ENCODE measurements around the gene HIVEP3.

The HIVEP3 gene

GRCh38 chr1:41533016-41533730 is 385.5 kb downstream of the HIVEP3 start:
- DNase-seq (ENCODE audit: low spot score), result no peak

DNA sequence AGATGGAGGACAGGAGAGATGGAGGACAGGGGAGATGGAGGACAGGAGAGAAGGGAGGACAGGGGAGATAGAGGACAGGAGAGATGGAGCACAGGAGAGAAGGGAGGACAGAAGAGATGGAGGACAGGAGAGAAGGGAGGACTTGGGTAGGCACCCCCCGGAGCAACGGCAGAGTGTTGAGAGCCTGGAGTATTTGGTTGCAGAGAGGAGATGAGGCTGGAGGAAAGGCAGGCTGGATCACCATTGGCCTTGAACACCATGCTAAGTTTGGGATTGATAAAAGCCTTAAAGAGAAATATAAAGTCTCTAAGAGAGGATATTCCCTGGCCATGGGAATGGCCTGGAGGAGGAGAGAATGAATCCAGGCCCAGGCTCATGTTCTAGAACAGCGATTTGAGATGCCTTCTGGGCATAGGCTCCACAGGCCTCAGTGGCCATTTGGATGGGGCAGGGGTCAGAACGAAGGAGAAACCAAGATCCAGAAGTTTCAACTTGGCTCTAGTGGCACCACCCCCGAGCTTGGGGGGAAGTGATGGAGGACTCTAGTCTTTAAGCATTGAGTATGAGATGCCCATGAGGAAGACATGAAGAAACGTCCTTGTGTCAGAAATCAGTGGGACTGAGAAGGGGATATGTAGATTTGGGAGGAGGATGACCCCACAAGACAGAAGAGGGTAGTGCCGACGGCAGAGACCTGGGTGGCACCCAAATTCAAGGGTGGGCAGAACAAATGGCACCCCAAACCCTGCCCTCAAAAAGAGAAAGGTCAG is 386.3 kb downstream of the HIVEP3 start:
- no peak for DNase-seq (ENCODE audit: low spot score)

- no peak for DNase-seq (ENCODE audit: low spot score)
Observed at GRCh38 chr1:41530411-41530810, 388.3 kb downstream of the HIVEP3 start.

DNA sequence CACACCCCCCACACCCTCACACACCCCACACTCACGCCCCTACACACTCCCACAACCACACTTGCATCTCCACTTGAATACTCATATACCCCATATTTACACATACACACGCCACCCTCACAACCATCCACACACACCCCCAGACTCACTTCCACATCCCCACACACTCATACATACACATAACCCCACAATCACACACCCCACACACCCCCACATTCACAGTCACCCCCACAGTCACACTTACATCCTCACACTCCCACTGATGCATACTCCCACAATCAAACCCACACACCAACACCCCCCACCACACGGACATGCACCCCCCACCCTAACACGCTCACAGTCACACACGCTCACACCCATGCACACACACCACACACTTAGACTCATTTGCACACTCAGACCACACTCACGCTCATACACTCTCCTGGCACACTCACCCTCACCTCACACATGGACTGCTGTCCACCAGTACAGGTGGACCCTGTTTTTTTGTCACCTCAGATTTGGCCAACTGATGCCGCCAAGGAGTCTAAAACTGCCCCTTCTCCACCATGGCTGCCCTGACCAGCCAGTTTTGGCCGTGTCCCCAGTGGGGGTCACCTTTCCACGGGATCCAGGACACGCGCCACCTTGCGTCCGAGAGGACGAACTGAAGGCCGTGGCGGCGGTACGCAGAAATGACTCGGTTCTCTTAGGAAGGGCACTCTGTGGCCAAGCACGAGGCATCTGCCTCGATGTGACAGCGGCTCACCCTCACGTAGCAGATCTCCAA is 388.9 kb downstream of the HIVEP3 start:
- DNase-seq (ENCODE audit: low spot score), result no peak

- no peak for DNase-seq (ENCODE audit: low spot score)
Observed at GRCh38 chr1:41528726-41529605, 389.8 kb downstream of the HIVEP3 start.

DNA sequence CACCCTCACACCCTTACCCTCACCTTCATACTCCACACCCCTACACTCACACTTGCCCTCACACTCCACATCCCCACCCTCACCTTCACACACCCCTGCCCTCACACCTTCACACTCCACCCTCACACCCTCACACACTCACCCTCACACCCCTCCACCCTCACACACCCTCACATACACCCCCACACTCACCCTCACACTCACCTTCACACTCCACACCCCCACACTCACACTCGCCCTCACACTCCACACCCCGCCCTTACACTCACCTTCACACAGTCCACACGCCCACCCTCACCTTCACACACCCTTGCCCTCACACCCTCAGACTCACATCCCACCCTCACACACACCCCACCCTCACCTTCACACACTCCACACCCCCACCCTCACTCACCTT is 390.6 kb downstream of the HIVEP3 start:
- DNase-seq (ENCODE audit: low spot score), result no peak

GRCh38 chr1:41526956-41527561 is 391.7 kb downstream of the HIVEP3 start:
- DNase-seq (ENCODE audit: low spot score), result no peak

DNA sequence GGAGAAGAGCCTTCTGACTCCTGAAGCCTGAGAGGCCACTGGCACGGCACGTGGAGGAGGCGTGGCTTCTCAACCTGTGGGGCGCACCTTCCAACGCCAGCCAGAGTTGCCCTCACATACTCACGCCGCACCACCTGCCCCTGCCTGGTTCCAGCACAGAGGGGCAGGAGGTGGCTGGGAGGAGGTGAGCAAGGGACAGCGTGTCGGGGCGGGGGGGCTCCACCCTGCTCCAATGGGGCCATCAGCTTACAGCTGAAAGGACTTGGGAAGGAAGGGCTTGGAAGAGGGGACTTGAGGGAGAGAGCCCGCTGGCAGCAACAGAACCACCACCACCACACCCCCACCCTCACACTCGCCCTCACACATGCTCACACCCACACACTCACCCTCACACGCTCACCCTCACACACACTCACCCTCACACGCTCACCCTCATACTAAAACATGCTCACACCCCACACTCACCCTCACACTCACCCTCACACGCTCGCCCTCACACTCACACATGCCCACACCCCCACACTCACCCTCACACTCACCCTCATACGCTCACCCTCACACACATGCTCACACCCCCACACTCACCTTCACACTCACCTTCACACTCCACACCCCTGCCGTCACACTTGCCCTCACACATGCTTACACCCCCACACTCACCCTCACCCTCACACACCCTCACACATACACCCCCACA is 392.7 kb downstream of the HIVEP3 start:
- DNase-seq (ENCODE audit: low spot score), result no peak

GRCh38 chr1:41524676-41525675 is 393.7 kb downstream of the HIVEP3 start:
- DNase-seq (ENCODE audit: low spot score), result no peak

- no peak for DNase-seq (ENCODE audit: low spot score)
Observed at GRCh38 chr1:41523949-41524675, 394.6 kb downstream of the HIVEP3 start.

GRCh38 chr1:41523071-41523470 is 395.7 kb downstream of the HIVEP3 start:
- no peak for DNase-seq (ENCODE audit: low spot score)

GRCh38 chr1:41521766-41522165 is 397.0 kb downstream of the HIVEP3 start:
- DNase-seq (ENCODE audit: low spot score), result no peak

- no peak for DNase-seq (ENCODE audit: low spot score)
Observed at GRCh38 chr1:41520951-41521752, 397.6 kb downstream of the HIVEP3 start.

GRCh38 chr1:41519667-41520066 is 399.1 kb downstream of the HIVEP3 start:
- DNase-seq (ENCODE audit: low spot score), result no peak

DNA sequence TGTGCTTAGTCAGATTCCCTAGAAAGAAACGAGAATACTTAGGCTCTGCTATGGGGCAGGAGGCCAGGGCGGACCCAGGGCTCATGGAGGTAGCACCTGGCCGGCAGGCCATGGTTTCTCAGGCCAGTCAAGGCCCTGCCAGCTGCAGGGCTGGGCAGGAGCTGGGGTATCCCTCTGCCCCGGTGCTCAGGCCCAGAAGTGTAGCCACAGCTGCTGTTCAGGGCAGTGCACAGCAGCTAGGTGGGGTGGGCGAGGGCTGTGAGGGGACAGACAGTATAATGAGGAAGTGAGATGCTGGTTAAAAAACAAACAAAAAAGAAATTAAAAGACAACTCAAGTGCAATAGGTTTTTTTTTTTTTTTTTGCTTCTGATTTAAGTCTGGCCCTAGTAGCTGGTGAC is 400.3 kb downstream of the HIVEP3 start:
- DNase-seq (ENCODE audit: low spot score), result no peak

GRCh38 chr1:41517062-41517438 is 401.7 kb downstream of the HIVEP3 start:
- no peak for DNase-seq (ENCODE audit: low spot score)

GRCh38 chr1:41516168-41517061 is 402.3 kb downstream of the HIVEP3 start:
- peak; percentile 85 for DNase-seq (ENCODE audit: low spot score)
